SK-N-SH treated with all-trans-retinoic acid at 6 μM for 48 hours (cell line): ENCODE measurements around the gene SLX4IP.

ENCODE experiments used
- BACH2 ChIP-seq: fragments of 250-450 bp; sonication (Bioruptor Pico); IDR thresholded peaks from 2 replicates; pipeline ENCODE4 v1.9.0; 2021; ENCODE audit warnings: mild to moderate bottlenecking, borderline replicate concordance
- OSR1 ChIP-seq: fragments of 250-450 bp; sonication (Bioruptor Pico); IDR thresholded peaks from 2 replicates; pipeline ENCODE4 v1.8.0; 2022; ENCODE audit warnings: moderate library complexity, mild to moderate bottlenecking, inconsistent platforms
- PPARA ChIP-seq: fragments of 250-450 bp; sonication (Bioruptor Pico); IDR thresholded peaks from 2 replicates; pipeline ENCODE4 v1.5.0; 2020; ENCODE audit warnings: mild to moderate bottlenecking, borderline replicate concordance
- SNAI2 ChIP-seq: fragments of 250-450 bp; sonication (Bioruptor Pico); IDR thresholded peaks from 2 replicates; pipeline ENCODE4 v1.5.0; 2020; ENCODE audit warnings: mild to moderate bottlenecking, moderate library complexity
- TCF4 ChIP-seq: fragments of 250-450 bp; sonication (Bioruptor Pico); IDR thresholded peaks from 2 replicates; pipeline ENCODE4 v1.8.0; 2021; ENCODE audit warnings: mild to moderate bottlenecking, moderate library complexity, borderline replicate concordance
- TF ChIP-seq, protein P1 (sequence below): fragments of 250-450 bp; sonication (Bioruptor Pico); IDR thresholded peaks from 2 replicates; pipeline ENCODE4 v1.8.0; 2021; ENCODE audit warnings: low read depth, mild to moderate bottlenecking, moderate library complexity, borderline replicate concordance

DNA sequence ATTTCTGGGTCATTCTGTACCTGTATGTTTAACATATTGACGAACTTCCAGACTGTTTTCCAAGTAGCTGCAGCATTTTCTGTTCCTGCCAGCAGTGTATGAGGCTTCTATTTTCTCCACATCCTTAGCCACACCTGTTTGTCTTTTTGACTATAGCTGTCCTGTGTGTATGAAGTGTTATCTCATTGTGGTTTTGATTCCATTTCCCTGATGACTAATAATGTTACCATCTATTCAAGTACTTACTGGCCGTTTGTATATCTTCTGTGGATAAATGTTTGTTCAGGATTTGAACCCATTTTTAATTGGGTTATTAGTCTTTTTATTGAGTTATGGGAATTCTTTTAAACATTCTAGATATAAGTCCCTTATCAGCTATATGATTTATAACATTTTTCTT, 143.5 kb downstream of the SLX4IP start:
- TF ChIP-seq BACH2 (no peak), TCF4 (CRISPR knock-in tag) (no peak), OSR1 (CRISPR knock-in tag) (no peak), PPARA (CRISPR knock-in tag) (no peak), SNAI2 (CRISPR knock-in tag) (0 out of 2 replicates have a peak, but pooled peaks have one; percentile 35)
- TF ChIP-seq, protein P1, sequence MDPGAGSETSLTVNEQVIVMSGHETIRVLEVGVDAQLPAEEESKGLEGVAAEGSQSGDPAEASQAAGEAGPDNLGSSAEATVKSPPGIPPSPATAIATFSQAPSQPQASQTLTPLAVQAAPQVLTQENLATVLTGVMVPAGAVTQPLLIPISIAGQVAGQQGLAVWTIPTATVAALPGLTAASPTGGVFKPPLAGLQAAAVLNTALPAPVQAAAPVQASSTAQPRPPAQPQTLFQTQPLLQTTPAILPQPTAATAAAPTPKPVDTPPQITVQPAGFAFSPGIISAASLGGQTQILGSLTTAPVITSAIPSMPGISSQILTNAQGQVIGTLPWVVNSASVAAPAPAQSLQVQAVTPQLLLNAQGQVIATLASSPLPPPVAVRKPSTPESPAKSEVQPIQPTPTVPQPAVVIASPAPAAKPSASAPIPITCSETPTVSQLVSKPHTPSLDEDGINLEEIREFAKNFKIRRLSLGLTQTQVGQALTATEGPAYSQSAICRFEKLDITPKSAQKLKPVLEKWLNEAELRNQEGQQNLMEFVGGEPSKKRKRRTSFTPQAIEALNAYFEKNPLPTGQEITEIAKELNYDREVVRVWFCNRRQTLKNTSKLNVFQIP (CRISPR knock-in tag): no peak
